ENCODE data around the gene GAPDHS. TPM values are rescaled to one million over a fixed set of nuclear protein-coding genes. Genes with fewer than 3 reads are reported as not detected.

Gene GAPDHS
- polyA plus RNA-seq, 1 of the 3 experiments (the other 2 are of a cell fraction) = not detected

DNA sequence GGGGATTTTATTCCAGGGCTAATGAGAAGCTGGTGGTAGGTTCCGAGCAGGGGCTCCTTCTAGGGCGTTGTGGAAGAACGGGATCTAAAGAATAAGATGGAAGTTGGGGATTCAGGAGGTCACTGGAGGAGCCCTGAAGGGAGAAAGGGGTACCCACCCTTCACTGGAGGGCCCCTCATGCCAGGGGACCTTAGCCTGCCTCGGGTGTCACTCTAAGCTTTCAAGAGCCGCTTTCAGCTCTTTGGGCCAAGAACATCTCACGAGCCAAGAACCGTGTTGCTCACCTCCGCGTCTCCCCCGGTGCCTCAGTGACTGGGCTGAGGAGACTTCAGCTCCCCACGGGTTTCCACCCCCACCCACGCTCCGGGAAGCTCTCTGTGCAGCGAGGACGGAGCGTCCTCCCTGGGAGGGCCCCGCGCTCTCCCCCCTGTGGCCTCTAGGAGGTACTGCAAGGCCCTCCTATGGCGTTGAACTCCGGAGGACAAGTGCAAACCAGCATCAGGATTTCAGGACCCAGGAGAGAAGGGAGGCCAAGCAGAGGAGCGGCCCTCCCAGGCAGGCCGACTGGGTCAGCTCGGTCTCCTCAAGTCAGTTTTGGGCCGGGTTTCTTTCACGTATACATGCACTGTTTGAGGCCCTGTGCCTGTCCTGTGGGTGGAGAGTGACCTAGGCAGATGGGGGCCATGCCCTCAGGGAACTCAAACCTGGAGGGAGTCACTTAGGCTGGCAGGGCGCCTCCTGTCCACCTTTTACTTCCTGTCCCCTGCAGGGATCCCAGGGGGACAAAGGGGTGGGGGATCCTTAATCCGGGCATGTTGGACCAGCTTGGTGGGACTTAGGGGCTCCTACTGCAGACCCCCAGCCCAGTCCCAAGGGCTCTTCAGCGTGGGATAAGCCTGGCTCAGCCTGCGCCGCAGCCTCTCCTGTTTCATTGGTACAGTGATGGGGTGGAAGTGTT lies 37.9 kb upstream of the GAPDHS start:
- peak; percentile 87 for DNase-seq
- H3K79me2 ChIP-seq (ENCODE audit: insufficient read depth) = no peaks in the 10 kb centered on the region
- no peak overlapping the region for H2AFZ ChIP-seq (ENCODE audit: low read depth)
- no peak overlapping the region for H3K9ac ChIP-seq
- H3K9me3 ChIP-seq = no peaks in the 10 kb centered on the region
- no peaks in the 10 kb centered on the region for H4K20me1 ChIP-seq (ENCODE audit: insufficient read depth)
- H3K4me1 ChIP-seq (ENCODE audit: control insufficient read depth in 1 of 2, insufficient read depth in 2 of 2, low read depth in 1 of 2, low read length in 1 of 2) = peaks cover 0 to 2% of the 10 kb centered on the region in 2 experiments; a peak in 1 of 4 replicates
- H3K4me2 ChIP-seq = no peak overlapping the region
- H3K36me3 ChIP-seq (replicated peaks in 1 of 2; ENCODE audit: control insufficient read depth in 1 of 2, insufficient read depth in 2 of 2, low read length in 1 of 2) = no peaks in the 10 kb centered on the region
- POLR2A ChIA-PET = no interaction called here
- H3K4me3 ChIP-seq (ENCODE audit: low read depth in 2 of 2, low read length in 1 of 2) = no peak overlapping the region
- peaks cover 89% of the 10 kb centered on the region for H3K27me3 ChIP-seq (ENCODE audit: insufficient read depth)
- WGBS (ENCODE audit: low lambda C conversion rate) = 8% methylated on average over 28 of the region's 30 CpGs
- no peaks in the 10 kb centered on the region for H3K9me2 ChIP-seq
- CTCF ChIA-PET = interaction anchor here (0.5 to 8.1 kb wide), 53 partner anchors 10 to 292 kb away, joined by 3 to 127 read pairs (median 4); partner anchors contain the start of genes FFAR1, FFAR3, GPR42 and USF2
- H3F3A ChIP-seq (replicated peaks; ENCODE audit: insufficient read depth) = no peaks in the 10 kb centered on the region
- no peak overlapping the region for H3K27ac ChIP-seq (ENCODE audit: low read depth in 2 of 2, low read length in 1 of 2)
- peak; percentile 81 for TF ChIP-seq CTCF (IDR thresholded peaks at IDR 0.05)
- TF ChIP-seq GATA2 (CRISPR knock-in tag; IDR thresholded peaks at IDR 0.05) = no peak
- no peak for TF ChIP-seq RCOR1 (IDR thresholded peaks at IDR 0.05; ENCODE audit: low read length)
- TF ChIP-seq FOSL2 (IDR thresholded peaks at IDR 0.05; ENCODE audit: borderline replicate concordance, low read depth) = no peak
- TF ChIP-seq GABPA (IDR thresholded peaks at IDR 0.05; ENCODE audit: low read depth) = no peak
- TF ChIP-seq, protein P1, sequence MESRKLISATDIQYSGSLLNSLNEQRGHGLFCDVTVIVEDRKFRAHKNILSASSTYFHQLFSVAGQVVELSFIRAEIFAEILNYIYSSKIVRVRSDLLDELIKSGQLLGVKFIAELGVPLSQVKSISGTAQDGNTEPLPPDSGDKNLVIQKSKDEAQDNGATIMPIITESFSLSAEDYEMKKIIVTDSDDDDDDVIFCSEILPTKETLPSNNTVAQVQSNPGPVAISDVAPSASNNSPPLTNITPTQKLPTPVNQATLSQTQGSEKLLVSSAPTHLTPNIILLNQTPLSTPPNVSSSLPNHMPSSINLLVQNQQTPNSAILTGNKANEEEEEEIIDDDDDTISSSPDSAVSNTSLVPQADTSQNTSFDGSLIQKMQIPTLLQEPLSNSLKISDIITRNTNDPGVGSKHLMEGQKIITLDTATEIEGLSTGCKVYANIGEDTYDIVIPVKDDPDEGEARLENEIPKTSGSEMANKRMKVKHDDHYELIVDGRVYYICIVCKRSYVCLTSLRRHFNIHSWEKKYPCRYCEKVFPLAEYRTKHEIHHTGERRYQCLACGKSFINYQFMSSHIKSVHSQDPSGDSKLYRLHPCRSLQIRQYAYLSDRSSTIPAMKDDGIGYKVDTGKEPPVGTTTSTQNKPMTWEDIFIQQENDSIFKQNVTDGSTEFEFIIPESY (IDR thresholded peaks at IDR 0.05; ENCODE audit: borderline replicate concordance, low read depth) = no peak
- TF ChIP-seq NFIC (IDR thresholded peaks at IDR 0.05; ENCODE audit: borderline replicate concordance) = no peak
- no peak for TF ChIP-seq TEAD4 (IDR thresholded peaks at IDR 0.05; ENCODE audit: borderline replicate concordance, insufficient read depth)
- TF ChIP-seq, protein P2, sequence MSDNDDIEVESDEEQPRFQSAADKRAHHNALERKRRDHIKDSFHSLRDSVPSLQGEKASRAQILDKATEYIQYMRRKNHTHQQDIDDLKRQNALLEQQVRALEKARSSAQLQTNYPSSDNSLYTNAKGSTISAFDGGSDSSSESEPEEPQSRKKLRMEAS (IDR thresholded peaks at IDR 0.05; ENCODE audit: low read depth) = no peak
- TF ChIP-seq MEF2A (IDR thresholded peaks at IDR 0.05; ENCODE audit: borderline replicate concordance, low read depth) = no peak
- TF ChIP-seq RFX5 (IDR thresholded peaks at IDR 0.05; ENCODE audit: low read length) = no peak
- no peak for TF ChIP-seq EZH2phosphoT487 (IDR thresholded peaks at IDR 0.05; ENCODE audit: borderline replicate concordance, low read depth)
- TF ChIP-seq JUND (IDR thresholded peaks at IDR 0.05) = no peak
- no peak for TF ChIP-seq USF2 (IDR thresholded peaks at IDR 0.05; ENCODE audit: borderline replicate concordance, low read depth, low read length)
- no peak for TF ChIP-seq CHD2 (IDR thresholded peaks at IDR 0.05; ENCODE audit: low read length, partially characterized antibody)
- no peak for TF ChIP-seq FOXM1 (IDR thresholded peaks at IDR 0.05; ENCODE audit: low read depth)
- TF ChIP-seq SMC3 (IDR thresholded peaks at IDR 0.05; ENCODE audit: low read depth, low read length) = peak; percentile 81
- no peak for TF ChIP-seq TAF1 (IDR thresholded peaks at IDR 0.05; ENCODE audit: borderline replicate concordance, low read depth, low read length)
- TF ChIP-seq, protein P3, sequence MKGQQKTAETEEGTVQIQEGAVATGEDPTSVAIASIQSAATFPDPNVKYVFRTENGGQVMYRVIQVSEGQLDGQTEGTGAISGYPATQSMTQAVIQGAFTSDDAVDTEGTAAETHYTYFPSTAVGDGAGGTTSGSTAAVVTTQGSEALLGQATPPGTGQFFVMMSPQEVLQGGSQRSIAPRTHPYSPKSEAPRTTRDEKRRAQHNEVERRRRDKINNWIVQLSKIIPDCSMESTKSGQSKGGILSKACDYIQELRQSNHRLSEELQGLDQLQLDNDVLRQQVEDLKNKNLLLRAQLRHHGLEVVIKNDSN (IDR thresholded peaks at IDR 0.05; ENCODE audit: borderline replicate concordance, low read depth) = no peak
- TF ChIP-seq ELF1 (IDR thresholded peaks at IDR 0.05) = no peak
- no peak for TF ChIP-seq NRF1 (IDR thresholded peaks at IDR 0.05; ENCODE audit: low read depth, low read length)
- TF ChIP-seq MXI1 (IDR thresholded peaks at IDR 0.05; ENCODE audit: low read depth, low read length) = no peak
- no peak for TF ChIP-seq SIN3A (IDR thresholded peaks at IDR 0.05; ENCODE audit: borderline replicate concordance, low read depth, low read length)
- no peak for TF ChIP-seq POLR2AphosphoS5 (IDR thresholded peaks at IDR 0.05; ENCODE audit: low read depth, low read length)
- TF ChIP-seq RAD21 (IDR thresholded peaks at IDR 0.05; ENCODE audit: low read length) = peak; percentile 67
- TF ChIP-seq YY1 (IDR thresholded peaks at IDR 0.05; ENCODE audit: low read depth) = no peak
